NCI-H1048 (cell line): ENCODE results near the gene BLOC1S5.
A peak's percentile ranks its signal among the peaks of the same experiment; 100 is the strongest.

Experiments
- DNase-seq: peaks from one replicate; lab custom pipeline; 2025; lab: John Stamatoyannopoulos, UW

Gene BLOC1S5

DNA sequence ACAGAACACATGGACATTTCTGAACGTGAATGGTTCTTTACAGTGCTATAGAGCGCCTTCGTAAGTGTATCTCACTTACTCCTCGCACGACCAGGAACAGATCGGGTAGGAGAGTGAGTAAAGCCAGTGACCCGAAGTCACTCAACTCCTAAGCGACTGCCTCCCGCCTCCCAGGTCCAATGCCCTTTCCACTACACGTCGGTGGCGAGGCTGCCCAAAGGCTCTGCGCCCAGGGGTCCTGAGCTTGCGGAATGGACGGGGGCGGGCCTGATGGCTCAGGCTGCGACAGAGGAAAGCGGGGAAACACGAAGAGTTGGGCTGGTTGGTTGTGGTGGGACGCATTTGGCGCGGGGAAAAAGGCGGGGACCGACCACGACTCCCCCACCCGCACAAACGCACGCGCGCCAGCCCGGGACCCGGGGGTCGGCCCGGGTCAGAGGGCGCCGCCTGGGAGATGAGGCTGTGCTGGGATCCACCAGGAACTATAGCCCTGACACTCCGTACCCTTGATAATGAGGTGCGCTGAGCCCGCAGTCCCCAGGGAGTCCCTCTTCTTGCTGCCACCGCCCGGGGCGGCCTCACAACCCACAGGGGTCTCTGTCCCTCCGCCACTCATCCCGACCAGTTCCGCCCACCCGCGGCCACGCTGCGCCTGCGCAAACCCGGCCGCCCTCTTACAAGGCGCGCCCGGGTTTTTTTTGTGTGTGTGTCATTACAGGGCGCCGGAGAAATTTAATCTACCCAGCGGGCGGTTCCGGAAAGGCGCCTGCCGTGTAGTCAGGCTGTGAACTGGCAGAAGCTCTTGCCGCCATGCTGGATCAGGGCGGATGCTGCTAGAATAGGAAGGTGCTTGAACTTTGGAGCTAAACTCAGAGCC lies at the start of gene BLOC1S5:
Gene BLOC1S5 (minus strand): TSS at position 629 of the 877 bp plus-strand sequence. CDS start 13 bp downstream, at position 616.
- DNase-seq, result peak; percentile 96

DNA sequence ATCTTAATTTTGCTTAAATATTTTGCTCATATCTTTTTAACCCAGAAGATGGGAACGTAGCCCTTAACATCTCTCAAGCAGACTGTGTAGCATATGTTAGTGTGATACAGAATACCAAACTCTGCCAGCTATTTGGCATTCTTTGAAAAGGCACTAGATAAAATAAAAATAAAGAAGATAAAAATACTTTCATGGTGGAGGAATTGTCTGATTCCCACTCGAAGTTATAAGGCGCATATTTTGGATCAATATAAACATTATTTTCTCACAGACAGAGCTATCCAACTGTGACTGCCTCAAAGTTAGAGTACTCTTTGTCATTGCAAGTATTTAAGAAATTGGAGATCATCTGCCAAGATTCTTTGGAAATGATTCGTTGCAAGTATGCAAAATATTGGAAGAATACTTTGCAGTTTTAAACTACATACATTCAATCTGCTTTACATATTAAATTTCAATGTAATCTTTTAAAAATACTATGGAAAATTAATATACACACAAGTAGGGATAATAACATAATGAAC lies 49.0 kb upstream of the BLOC1S5 start:
- no peak for DNase-seq

DNA sequence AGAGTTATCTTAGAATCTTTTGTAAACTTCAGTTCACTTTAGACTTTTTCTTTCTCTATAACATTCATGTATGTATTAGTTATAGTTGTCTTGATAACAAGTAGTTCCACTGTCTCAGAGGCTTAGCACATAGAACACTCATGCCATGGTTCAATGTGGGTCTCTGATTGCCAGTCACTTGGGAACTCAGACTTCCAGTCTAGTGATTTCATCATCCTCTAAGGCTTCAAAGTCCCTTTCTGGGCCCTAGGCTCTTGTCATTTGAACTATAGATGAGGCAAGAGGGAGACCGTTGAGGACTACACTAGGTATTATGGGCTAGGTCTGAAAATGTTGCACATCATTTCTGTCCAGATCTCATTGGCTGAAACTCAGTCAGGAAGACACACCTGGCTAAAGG lies 46.5 kb upstream of the BLOC1S5 start:
- no peak for DNase-seq

GRCh38 chr6:8110117-8110721 lies 46.0 kb upstream of the BLOC1S5 start:
- DNase-seq, result no peak

- DNase-seq, result no peak
These were observed 44.8 kb upstream of the BLOC1S5 start for GRCh38 chr6:8108759-8109539.

DNA sequence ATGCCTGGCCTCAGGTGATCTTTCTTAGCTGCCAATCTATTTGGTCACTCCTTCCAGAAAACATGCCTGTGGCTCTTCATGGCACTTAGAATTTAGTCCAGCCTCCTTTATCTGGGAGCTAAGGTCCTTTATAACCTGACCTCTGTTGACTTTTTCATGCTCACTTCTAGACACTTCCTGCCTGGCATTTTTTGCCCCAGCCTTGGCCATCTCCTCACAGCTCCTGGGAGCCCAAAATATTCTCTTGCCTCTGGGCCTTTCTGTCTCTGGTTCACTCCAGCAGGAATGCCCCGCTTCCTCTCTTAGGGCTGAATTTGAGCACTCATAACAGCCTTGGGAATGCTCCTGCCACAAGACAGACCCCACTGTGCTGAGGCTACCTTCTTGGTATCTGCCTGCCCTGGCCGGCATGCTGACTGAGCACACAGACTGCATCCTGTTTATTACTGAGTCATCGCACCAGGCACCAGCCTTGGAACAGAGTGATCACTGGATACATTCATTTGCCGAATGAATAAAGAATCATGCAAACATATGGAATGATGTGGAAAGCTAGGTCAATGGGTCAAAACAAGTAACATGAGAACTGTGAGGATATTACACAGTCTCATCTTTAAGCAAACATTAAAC lies 44.0 kb upstream of the BLOC1S5 start:
- DNase-seq, result no peak

GRCh38 chr6:8105791-8106190 lies 41.6 kb upstream of the BLOC1S5 start:
- no peak for DNase-seq

GRCh38 chr6:8103726-8104125 lies 39.5 kb upstream of the BLOC1S5 start:
- DNase-seq, result no peak

DNA sequence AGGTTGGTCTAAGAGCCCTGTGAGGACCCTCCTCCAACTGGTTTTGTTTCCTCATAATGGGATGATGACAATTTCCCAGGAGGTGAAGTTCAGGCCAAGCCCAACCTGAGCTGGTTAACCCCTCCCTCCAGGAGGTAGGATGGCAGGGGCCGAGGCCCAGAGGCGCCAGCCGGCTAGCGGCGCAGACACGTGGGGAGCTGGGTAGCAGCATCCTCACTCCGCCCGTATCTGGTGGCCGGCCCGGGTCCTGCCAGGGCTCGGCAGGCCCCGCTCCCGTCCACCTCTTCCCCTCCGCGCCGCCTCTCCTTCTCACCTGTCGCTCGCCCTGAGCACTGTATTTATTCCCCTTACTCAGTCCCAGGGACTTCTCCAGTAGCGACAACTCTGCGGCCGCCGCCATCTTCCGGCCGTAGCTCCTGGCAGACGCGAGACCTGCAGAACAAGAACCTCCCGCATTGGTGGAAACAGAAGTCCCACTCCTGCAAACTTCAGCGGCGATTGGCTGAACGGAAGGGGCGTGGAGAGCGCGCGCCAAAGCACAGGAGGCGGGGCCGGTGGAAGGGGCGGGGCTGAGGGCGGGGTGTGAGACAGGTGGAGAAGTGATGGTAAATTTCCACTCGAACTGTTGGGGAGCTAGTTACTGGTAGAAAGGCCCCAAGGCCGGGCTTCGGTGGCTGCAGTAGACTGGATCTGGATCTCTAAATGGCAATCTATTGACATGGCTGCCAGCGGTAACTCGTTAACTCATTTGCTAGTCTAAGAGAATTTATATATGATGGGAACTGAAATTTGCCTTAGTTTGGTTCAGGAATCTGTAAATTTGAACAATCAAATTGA lies 38.2 kb upstream of the BLOC1S5 start, which contains the start of gene EEF1E1:
Gene EEF1E1 (minus strand): TSS at position 427 of the 837 bp plus-strand sequence. CDS start 27 bp downstream, at position 400.
- DNase-seq, result peak; percentile 78

DNA sequence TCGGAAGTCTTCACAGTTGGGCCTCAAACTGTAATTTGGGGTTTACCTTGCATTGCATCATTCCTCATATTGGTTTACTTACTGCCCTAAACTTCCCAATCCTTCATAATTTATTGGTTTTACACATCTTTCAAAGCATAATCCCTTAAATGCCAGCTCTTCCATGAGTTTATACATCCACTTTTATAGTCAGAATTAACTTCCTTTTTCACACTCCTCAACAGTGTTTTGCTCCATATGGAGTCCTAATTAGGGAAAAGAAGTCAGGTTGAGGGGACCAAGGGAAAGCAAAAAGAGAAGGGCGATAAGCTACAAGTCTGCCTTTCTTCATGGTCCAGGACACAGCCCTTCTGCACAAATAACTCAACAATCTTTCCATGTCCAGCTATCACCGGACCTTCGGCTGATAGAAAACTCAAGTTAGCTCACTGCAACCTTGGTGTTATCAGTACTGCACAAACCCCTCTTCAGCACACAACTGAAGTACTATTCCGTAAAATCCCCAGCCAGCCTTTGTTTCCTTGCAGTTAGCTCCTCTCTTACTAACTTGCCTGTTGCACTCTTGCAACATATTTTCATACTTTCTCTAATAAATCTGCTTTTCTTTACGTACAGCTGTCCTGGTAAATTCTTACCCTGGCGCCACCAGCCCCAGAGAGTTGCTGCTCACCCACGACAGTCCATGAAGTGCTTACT lies 36.1 kb upstream of the BLOC1S5 start:
- DNase-seq, result no peak

- no peak for DNase-seq
These were observed 26.5 kb upstream of the BLOC1S5 start for GRCh38 chr6:8090650-8091049.

- no peak for DNase-seq
These were observed 24.7 kb upstream of the BLOC1S5 start for GRCh38 chr6:8088886-8089285.

DNA sequence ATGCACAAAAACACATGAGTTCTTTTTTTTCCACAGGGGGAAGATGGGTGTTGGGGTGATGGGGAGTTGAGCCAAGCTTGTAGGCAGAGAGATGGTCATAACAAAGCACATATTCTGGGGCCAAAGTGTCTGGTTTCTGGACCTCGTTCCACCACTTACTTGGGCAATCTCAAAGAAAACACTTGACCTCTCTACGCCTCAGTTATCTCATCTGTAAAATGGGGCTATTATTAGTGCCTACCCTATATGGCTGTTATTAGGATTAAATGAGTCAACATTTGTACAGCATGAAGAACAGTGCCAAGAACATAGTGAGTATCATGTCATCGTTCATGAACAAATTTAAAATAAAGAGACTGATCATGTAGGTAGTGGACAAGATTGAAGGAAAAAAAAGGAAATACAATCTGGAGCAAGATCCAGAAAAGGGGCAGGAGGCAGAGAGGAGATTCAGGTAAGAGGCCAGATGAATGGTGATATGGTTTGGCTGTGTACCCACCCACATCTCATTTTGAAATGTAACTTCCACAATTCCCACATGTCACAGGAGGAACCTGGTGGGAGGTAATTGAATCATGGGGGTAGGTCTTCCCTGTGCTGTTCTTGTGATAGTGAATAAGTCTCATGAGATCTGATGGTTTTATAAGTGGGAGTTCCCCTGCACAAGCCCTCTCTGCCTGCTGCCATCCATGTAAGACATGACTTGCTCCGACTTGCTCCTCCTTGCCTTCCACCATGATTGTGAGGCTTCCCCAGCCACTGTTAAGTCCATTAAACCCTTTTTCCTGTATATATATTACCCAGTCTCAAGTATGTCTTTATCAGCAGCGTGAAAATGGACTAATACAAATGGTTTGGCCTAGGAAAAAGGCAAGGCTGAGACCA lies 23.9 kb upstream of the BLOC1S5 start:
- no peak for DNase-seq

GRCh38 chr6:8086755-8087306 lies 22.6 kb upstream of the BLOC1S5 start:
- no peak for DNase-seq

GRCh38 chr6:8085053-8085511 lies 20.9 kb upstream of the BLOC1S5 start:
- no peak for DNase-seq

DNA sequence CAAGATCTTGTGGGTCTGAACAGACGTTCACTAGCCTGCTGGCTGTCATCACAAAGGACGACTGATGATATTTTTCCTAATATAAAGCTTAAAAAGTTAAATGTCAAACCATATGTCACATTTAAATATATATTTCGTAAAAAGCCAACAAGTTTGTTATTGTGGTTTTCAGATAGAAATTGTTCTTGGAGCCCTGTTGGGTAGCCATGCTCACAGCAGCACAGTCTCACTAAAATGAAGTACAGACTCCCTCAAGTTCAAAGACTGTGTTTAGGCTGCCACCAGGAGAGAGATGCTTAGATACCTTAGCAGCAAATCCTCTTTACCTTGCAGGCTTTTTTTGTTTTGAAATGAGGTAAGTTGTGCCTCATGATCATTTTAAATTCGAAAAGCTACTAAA lies 20.4 kb upstream of the BLOC1S5 start:
- DNase-seq, result no peak

- DNase-seq, result no peak
These were observed 19.0 kb upstream of the BLOC1S5 start for GRCh38 chr6:8082954-8083858.

DNA sequence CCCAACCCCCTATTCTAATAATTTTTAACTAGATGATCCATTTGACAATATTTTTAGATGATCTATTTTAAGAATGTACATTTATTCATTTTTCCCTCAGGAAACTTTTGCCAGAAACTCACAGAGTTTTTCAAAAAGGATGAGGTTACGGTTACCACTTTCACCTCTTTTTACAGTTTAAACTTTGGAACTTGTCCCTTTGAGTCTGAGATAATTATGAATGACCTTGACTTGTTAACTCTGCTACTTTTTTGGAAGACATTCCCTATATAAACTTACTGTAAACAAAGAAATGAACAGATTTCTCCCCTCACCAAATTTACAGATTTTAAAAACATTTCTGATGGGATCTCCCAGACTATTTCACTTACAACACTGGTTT lies 18.4 kb upstream of the BLOC1S5 start:
- DNase-seq, result no peak
